H1 (cell line): ENCODE data around the gene TAAR1. TPM values are rescaled to one million over a fixed set of nuclear protein-coding genes. Genes with fewer than 3 reads are reported as not detected.

Experiments used
- CTCF ChIA-PET: fragments of 300-600 bp; sonication (Branson Sonifier 250); formaldehyde crosslinking; loops from one replicate; lab custom pipeline; 2021; ENCODE audit not compliant: partially characterized antibody; lab: Charles Lee
- POLR2A ChIA-PET: fragments of 300-600 bp; sonication (Branson Sonifier 250); formaldehyde crosslinking; loops from one replicate; lab custom pipeline; 2021; ENCODE audit warnings: inconsistent platforms; ENCODE audit not compliant: partially characterized antibody; lab: Charles Lee
- DNase-seq, 2 experiments: peaks; one replicate each; pipeline versions ENCODE4 v3.0.0 to v3.0.0-alpha.2; 2010 to 2022; ENCODE audit warnings: low spot score in 2 of 2, low read depth in 1 of 2, mixed read lengths in 1 of 2
- FAIRE-seq: peaks from 2 replicates; lab custom pipeline; 2011; peaks lifted over from hg19 to GRCh38; lab: Jason Lieb, UNC
- H2AFZ ChIP-seq: 2 replicates; pipeline ENCODE4 v1.8.1; 2012; ENCODE audit warnings: low read length, inconsistent platforms
- H2AK5ac ChIP-seq: 2 replicates; pipeline ENCODE4 v1.6.1; 2013; ENCODE audit warnings: low read depth, low read length
- H2BK120ac ChIP-seq: replicated peaks from 2 replicates; pipeline ENCODE3; 2013; ENCODE audit warnings: low read depth, low read length, inconsistent platforms
- H2BK12ac ChIP-seq: 2 replicates; pipeline ENCODE4 v1.6.1; 2013; ENCODE audit warnings: low read depth, low read length
- H2BK15ac ChIP-seq: 2 replicates; pipeline ENCODE4 v1.6.1; 2013; ENCODE audit warnings: low read length
- H2BK20ac ChIP-seq: 2 replicates; pipeline ENCODE4 v1.6.1; 2013; ENCODE audit warnings: low read length
- H2BK5ac ChIP-seq: 2 replicates; pipeline ENCODE4 v1.6.1; 2013; ENCODE audit warnings: low read depth, low read length
- H3K14ac ChIP-seq: 2 replicates; pipeline ENCODE4 v1.6.1; 2013; ENCODE audit warnings: inconsistent platforms; ENCODE audit not compliant: insufficient read length
- H3K18ac ChIP-seq: 2 replicates; pipeline ENCODE4 v1.6.1; 2013; ENCODE audit warnings: low read length; ENCODE audit errors: extremely low read depth
- H3K23ac ChIP-seq: 2 replicates; pipeline ENCODE4 v1.6.1; 2013; ENCODE audit warnings: inconsistent platforms; ENCODE audit not compliant: insufficient read length
- H3K23me2 ChIP-seq: 2 replicates; pipeline ENCODE4 v1.6.1; 2013; ENCODE audit warnings: low read depth, low read length
- H3K27ac ChIP-seq: 2 replicates; pipeline ENCODE4 v1.6.1; 2011; ENCODE audit warnings: low read depth, low read length, inconsistent platforms
- H3K27me3 ChIP-seq, 4 experiments: replicated peaks in 1 of 4; 1 replicate in 1 of 4; 2 replicates in 3 of 4; pipeline versions ENCODE4 v1.6.1 to v1.8.1; 2011 to 2013; ENCODE audit warnings: low read length in 3 of 4, mild to moderate bottlenecking in 3 of 4, inconsistent platforms in 2 of 4, mixed read lengths in 2 of 4, moderate library complexity in 1 of 4; ENCODE audit not compliant: control insufficient read depth in 3 of 4, insufficient read depth in 3 of 4; ENCODE audit errors: extremely low read depth in 1 of 4
- H3K36me3 ChIP-seq, 4 experiments: 2 replicates each; pipeline versions ENCODE4 v1.6.1 to v1.8.1; 2011 to 2013; ENCODE audit warnings: mild to moderate bottlenecking in 4 of 4, low read length in 3 of 4, moderate library complexity in 2 of 4, control low read depth in 1 of 4, inconsistent platforms in 1 of 4; ENCODE audit not compliant: insufficient read depth in 4 of 4, control insufficient read depth in 2 of 4
- H3K4ac ChIP-seq: replicated peaks from 2 replicates; pipeline ENCODE3; 2013; ENCODE audit warnings: low read length, low read depth, mixed read lengths, inconsistent platforms; ENCODE audit not compliant: insufficient read length
- H3K4me1 ChIP-seq, 4 experiments: replicated peaks in 1 of 4; 1 replicate in 1 of 4; 2 replicates in 3 of 4; pipeline versions ENCODE4 v1.6.1 to v1.8.1; 2011 to 2013; ENCODE audit warnings: low read length in 3 of 4, inconsistent platforms in 2 of 4, mixed read lengths in 1 of 4; ENCODE audit not compliant: insufficient read depth in 4 of 4, control insufficient read depth in 3 of 4
- H3K4me2 ChIP-seq, 2 experiments: 2 replicates each; pipeline versions ENCODE4 v1.6.1 to v1.8.1; 2011 to 2013; ENCODE audit warnings: low read depth in 2 of 2, low read length in 2 of 2, control low read depth in 1 of 2, inconsistent platforms in 1 of 2, mild to moderate bottlenecking in 1 of 2; ENCODE audit not compliant: insufficient read depth in 1 of 2
- H3K4me3 ChIP-seq, 4 experiments: fragments of 200-600, 300-600 bp in 1 of 4; sonication (generic), shearing (Covaris generic), sonication (Bioruptor Twin) in 1 of 4; 2 replicates each; pipeline versions ENCODE4 v1.5.1 to v1.8.1; 2011 to 2016; ENCODE audit warnings: low read length in 4 of 4, low read depth in 3 of 4, control low read depth in 2 of 4, inconsistent platforms in 2 of 4, mild to moderate bottlenecking in 2 of 4, mixed read lengths in 1 of 4, moderate library complexity in 1 of 4; ENCODE audit not compliant: insufficient read depth in 2 of 4; ENCODE audit errors: extremely low read depth in 1 of 4
- H3K56ac ChIP-seq: replicated peaks from 2 replicates; pipeline ENCODE3; 2013; ENCODE audit warnings: low read depth, mild to moderate bottlenecking, mixed read lengths, low read length, inconsistent platforms; ENCODE audit not compliant: insufficient read length
- H3K79me1 ChIP-seq: 2 replicates; pipeline ENCODE4 v1.6.1; 2013; ENCODE audit warnings: low read depth, low read length, control low read depth
- H3K79me2 ChIP-seq, 2 experiments: 2 replicates each; pipeline versions ENCODE4 v1.6.1 to v1.8.1; 2012 to 2013; ENCODE audit warnings: low read length in 2 of 2, mild to moderate bottlenecking in 2 of 2, inconsistent platforms in 1 of 2; ENCODE audit not compliant: insufficient read depth in 2 of 2, control insufficient read depth in 1 of 2
- H3K9ac ChIP-seq, 4 experiments: replicated peaks in 1 of 4; 1 replicate in 1 of 4; 2 replicates in 3 of 4; pipeline versions ENCODE4 v1.6.1 to v1.8.1; 2011 to 2013; ENCODE audit warnings: low read depth in 3 of 4, low read length in 3 of 4, control low read depth in 2 of 4, mild to moderate bottlenecking in 2 of 4, moderate library complexity in 2 of 4, inconsistent platforms in 1 of 4; ENCODE audit errors: extremely low read depth in 1 of 4
- H3K9me3 ChIP-seq, 2 experiments: 2 replicates each; pipeline versions ENCODE4 v1.6.1 to v1.8.1; 2012 to 2013; ENCODE audit warnings: mild to moderate bottlenecking in 2 of 2, moderate library complexity in 2 of 2, control low read depth in 1 of 2, inconsistent platforms in 1 of 2, low read depth in 1 of 2, low read length in 1 of 2, mixed read lengths in 1 of 2; ENCODE audit not compliant: insufficient read depth in 2 of 2
- H4K20me1 ChIP-seq, 2 experiments: replicated peaks in 1 of 2; 2 replicates each; pipeline versions ENCODE3 to v1.8.1; 2011 to 2013; ENCODE audit warnings: inconsistent platforms in 2 of 2, low read length in 2 of 2, mild to moderate bottlenecking in 1 of 2; ENCODE audit not compliant: insufficient read depth in 2 of 2, control insufficient read depth in 1 of 2
- H4K5ac ChIP-seq: 2 replicates; pipeline ENCODE4 v1.6.1; 2013; ENCODE audit warnings: low read length, low read depth, mixed read lengths, inconsistent platforms; ENCODE audit not compliant: insufficient read length
- H4K8ac ChIP-seq: 2 replicates; pipeline ENCODE4 v1.8.0; 2013; ENCODE audit warnings: mild to moderate bottlenecking, moderate library complexity, low read length, inconsistent platforms; ENCODE audit not compliant: insufficient read depth; ENCODE audit errors: extremely low read depth
- H4K91ac ChIP-seq: replicated peaks from 2 replicates; pipeline ENCODE3; 2013; ENCODE audit warnings: low read length, mixed read lengths, inconsistent platforms; ENCODE audit not compliant: insufficient read length
- ATF3 ChIP-seq: IDR thresholded peaks from 2 replicates; pipeline ENCODE4 v1.6.1; 2011; ENCODE audit warnings: low read depth, mild to moderate bottlenecking, low read length; ENCODE audit not compliant: insufficient read depth
- CEBPB ChIP-seq: IDR thresholded peaks from 2 replicates; pipeline ENCODE4 v1.6.1; 2012; ENCODE audit warnings: low read depth, low read length
- CTBP2 ChIP-seq: IDR thresholded peaks from 2 replicates; pipeline ENCODE4 v1.7.0; 2011; ENCODE audit warnings: borderline replicate concordance, mild to moderate bottlenecking, moderate library complexity, mixed read lengths, low read length; ENCODE audit not compliant: insufficient read depth, insufficient read length
- HDAC6 ChIP-seq: IDR thresholded peaks from one replicate; pipeline ENCODE4 v1.7.1; 2012; ENCODE audit warnings: low read depth, mild to moderate bottlenecking, inconsistent platforms, low read length, moderate library complexity
- JUND ChIP-seq: IDR thresholded peaks from 2 replicates; pipeline ENCODE4 v1.6.1; 2011; ENCODE audit warnings: mild to moderate bottlenecking, improper control_type of control experiment, low read length
- KDM1A ChIP-seq: fragments of 200-600, 300-600 bp; sonication (generic); IDR thresholded peaks from 2 replicates; pipeline ENCODE4 v1.7.1; 2016; ENCODE audit warnings: mild to moderate bottlenecking, low read length, borderline replicate concordance
- MAX ChIP-seq: IDR thresholded peaks from 2 replicates; pipeline ENCODE4 v1.6.1; 2012; ENCODE audit warnings: inconsistent platforms
- PHF8 ChIP-seq: fragments of 200-600 bp; sonication (generic); conservative IDR thresholded peaks from 2 replicates; pipeline ENCODE4 v1.7.1; 2012; ENCODE audit warnings: low read depth, mild to moderate bottlenecking, inconsistent platforms, low read length, moderate library complexity
- RFX5 ChIP-seq: IDR thresholded peaks from 2 replicates; pipeline ENCODE4 v1.6.1; 2011; ENCODE audit warnings: low read depth, low read length, improper control_type of control experiment, borderline replicate concordance
- SIX5 ChIP-seq: IDR thresholded peaks from 2 replicates; pipeline ENCODE4 v1.6.1; 2011; ENCODE audit warnings: mild to moderate bottlenecking, low read depth, low read length
- SUZ12 ChIP-seq: fragments of 200-600 bp; sonication (generic); IDR thresholded peaks from 2 replicates; pipeline ENCODE4 v1.6.1; 2012; ENCODE audit warnings: mild to moderate bottlenecking, inconsistent platforms, low read length, moderate library complexity, mixed read lengths
- TEAD4 ChIP-seq: IDR thresholded peaks from 2 replicates; pipeline ENCODE4 v1.6.1; 2012; ENCODE audit warnings: low read depth, low read length, inconsistent platforms, mixed read lengths
- WGBS, 2 experiments: shearing (Covaris generic) in 1 of 2; methylation state at CpG; one replicate each; pipeline versions ENCODE4 v1.1.6 to v1.1.7; 2013 to 2015; ENCODE audit warnings: low lambda C conversion rate in 2 of 2, mixed read lengths in 2 of 2, inconsistent platforms in 1 of 2, low coverage in 1 of 2, missing lambda C conversion rate in 1 of 2; ENCODE audit not compliant: insufficient replicate concordance in 2 of 2, insufficient coverage in 1 of 2, insufficient read length in 1 of 2; ENCODE audit errors: extremely low coverage in 1 of 2, missing lambda C conversion rate in 1 of 2; 5-methylcytosine and 5-hydroxymethylcytosine counted together
- long read RNA-seq, 2 experiments: library from RNA in 1 of 2; library from capped mRNA in 1 of 2; stranded (forward); transcript quantifications; one replicate each; pipeline ENCODE4 v2.0.0, GENCODE V29; 2021; ENCODE audit warnings: inconsistent platforms in 1 of 2
- polyA minus RNA-seq, 3 experiments: library from RNA; depleted of rRNA, polyadenylated mRNA; stranded (reverse); fragments of >200 nt; gene quantifications; 1 replicate in 2 of 3; 2 replicates in 1 of 3; pipeline ENCODE4 v1.2.3, GENCODE V29; 2011
- polyA plus RNA-seq, 7 experiments: library from polyadenylated mRNA; depleted of rRNA in 3 of 7; stranded (reverse) in 5 of 7; unstranded in 2 of 7; fragments of >200 nt in 5 of 7; fragments of 200-250 nt in 2 of 7; gene quantifications; 1 replicate in 5 of 7; 2 replicates in 1 of 7; 4 replicates in 1 of 7; pipeline versions ENCODE4 v1.2.1 to v1.2.3, GENCODE V29; 2011 to 2013; ENCODE audit warnings: missing spikeins in 2 of 7, mixed read lengths in 2 of 7
- total RNA-seq: library from RNA; stranded (reverse); fragmentation: NEBNext Ultra II Directional; extraction: Animal tissue kit (Norgen Biotek cat#: 25700); gene quantifications from 2 replicates; pipeline ENCODE4 v1.2.1, GENCODE V29; 2021

TAAR1 gene
- not detected in 2 replicates for total RNA-seq
- not detected in 2 replicates for polyA plus RNA-seq (2011; rRNA removed)
- not detected for polyA plus RNA-seq (2011; cell fraction: cytosol; rRNA removed)
- not detected for polyA plus RNA-seq (2011; cell fraction: nucleus; rRNA removed)
- polyA plus RNA-seq (2012, experiment 1 of 2): not detected in 4 replicates
- not detected for polyA plus RNA-seq (2012, experiment 2 of 2)
- polyA plus RNA-seq (2013, experiment 1 of 2): not detected
- not detected for polyA plus RNA-seq (2013, experiment 2 of 2)
- not detected in 2 replicates for polyA minus RNA-seq (2011; rRNA and poly(A)+ RNA removed)
- polyA minus RNA-seq (2011; cell fraction: cytosol; rRNA and poly(A)+ RNA removed): not detected
- not detected for polyA minus RNA-seq (2011; cell fraction: nucleus; rRNA and poly(A)+ RNA removed)
- long read RNA-seq, experiment 1: 0 reads
- long read RNA-seq, experiment 2: 0 reads

- Histone ChIP-seq H4K91ac (no peak within 1 kb of the TSS), H2BK120ac (no peak within 1 kb of the TSS), H3K23ac (no peak within 1 kb of the TSS), H3K23me2 (no peaks in the 10 kb centered on the region), H2BK5ac (no peak within 1 kb of the TSS), H3K4me1 (no peaks in the 10 kb centered on the region), H3K9me3 (no peaks in the 10 kb centered on the region), H4K5ac (no peak within 1 kb of the TSS), H3K79me2 (no peaks in the 10 kb centered on the region), H3K4ac (no peak within 1 kb of the TSS), H2BK15ac (no peak within 1 kb of the TSS), H3K36me3 (no peaks in the 10 kb centered on the region), H2AFZ (no peak within 1 kb of the TSS), H3K14ac (no peak within 1 kb of the TSS), H4K8ac (no peak within 1 kb of the TSS), H3K9ac (no peak within 1 kb of the TSS), H3K18ac (no peak within 1 kb of the TSS), H3K4me2 (no peak within 1 kb of the TSS), H3K27ac (no peak within 1 kb of the TSS), H3K27me3 (no peaks in the 10 kb centered on the region), H4K20me1 (no peaks in the 10 kb centered on the region), H2AK5ac (no peak within 1 kb of the TSS), H2BK12ac (no peak within 1 kb of the TSS), H2BK20ac (no peak within 1 kb of the TSS), H3K79me1 (no peaks in the 10 kb centered on the region), H3K4me3 (no peak within 1 kb of the TSS), H3K56ac (no peak within 1 kb of the TSS)
- FAIRE-seq (no peak), DNase-seq (no peak)
- TF ChIP-seq CEBPB: no peak
- TF ChIP-seq RFX5: no peak
- no peak for TF ChIP-seq PHF8
- TF ChIP-seq JUND: no peak
- TF ChIP-seq HDAC6: no peak
- TF ChIP-seq MAX: no peak
- TF ChIP-seq ATF3: no peak
- no peak for TF ChIP-seq CTBP2
- TF ChIP-seq SUZ12: no peak
- TF ChIP-seq SIX5: no peak
- TF ChIP-seq KDM1A: no peak
- no peak for TF ChIP-seq TEAD4
- WGBS, 2 experiments: 96% methylated on average over 3 of the region's 3 CpGs; no CpG with 5 or more reads in 1 of the 2 experiments
- POLR2A ChIA-PET: no interaction called here
- CTCF ChIA-PET: interaction anchor here (1.0 to 1.4 kb wide), 4 partner anchors 10 to 104 kb away, joined by 3 to 4 read pairs (median 3); no protein-coding TSS in a partner anchor
Observed at GRCh38 chr6:132659082-132659481, at the start of gene TAAR1. Gene TAAR1 (minus strand): TSS chr6:132659182. CDS start chr6:132646003, 13,179 bp downstream.
